Heart right ventricle (tissue), 16 donors: Measurements from ENCODE around the gene ADAMTS10. TPM values are rescaled to one million over a fixed set of nuclear protein-coding genes. Genes with fewer than 3 reads are reported as not detected.
"Not testable (repeated sequence)": the region's sequence is repeated elsewhere in the genome, so short reads cannot be mapped to it uniquely, and the experiment has no call there.

Experiments
- ATAC-seq, 8 donors: fragments of 200-7000 bp; cut with Tn5 transposase; one replicate each; pipeline ENCODE4 v1.9.1; 2020; ENCODE audit warnings: mild to moderate bottlenecking in 8 of 8, moderate library complexity in 8 of 8, moderate number of reproducible peaks in 1 of 8
- DNase-seq, 2 donors: peaks; one replicate each; pipeline ENCODE4 v3.0.0-alpha.2; 2020
- H3K27ac ChIP-seq, 10 donors: fragments of 200-600 bp; sonication (generic) in 2 of 10; one replicate each; pipeline versions ENCODE4 v1.5.0 to v1.8.0; 2020 to 2022; ENCODE audit warnings: mild to moderate bottlenecking in 3 of 10
- H3K27me3 ChIP-seq, 7 donors: fragments of 200-600 bp; one replicate each; pipeline ENCODE4 v1.8.0; 2021 to 2022; ENCODE audit warnings: mild to moderate bottlenecking in 2 of 7
- H3K36me3 ChIP-seq, 9 donors: fragments of 200-600 bp; sonication (generic) in 1 of 9; one replicate each; pipeline versions ENCODE4 v1.5.0 to v1.8.0; 2020 to 2022; ENCODE audit warnings: mild to moderate bottlenecking in 2 of 9
- H3K4me1 ChIP-seq, 9 donors: fragments of 200-600 bp; sonication (generic) in 1 of 9; one replicate each; pipeline versions ENCODE4 v1.5.0 to v1.8.0; 2020 to 2022; ENCODE audit warnings: mild to moderate bottlenecking in 4 of 9
- H3K4me3 ChIP-seq, 10 donors: fragments of 200-600 bp; sonication (generic) in 2 of 10; one replicate each; pipeline versions ENCODE4 v1.5.0 to v1.8.0; 2020 to 2022; ENCODE audit warnings: mild to moderate bottlenecking in 7 of 10, moderate library complexity in 2 of 10
- H3K9me3 ChIP-seq, 11 donors: fragments of 200-600 bp in 10 of 11; sonication (generic) in 2 of 11; one replicate each; pipeline versions ENCODE4 v1.5.0 to v1.8.0; 2013 to 2022; ENCODE audit warnings: mild to moderate bottlenecking in 2 of 11, control low read depth in 1 of 11, moderate library complexity in 1 of 11
- CTCF ChIP-seq, 9 donors: fragments of 200-600 bp; sonication (generic) in 2 of 9; IDR thresholded peaks; one replicate each; pipeline versions ENCODE4 v1.5.0 to v1.8.0; 2021 to 2022; ENCODE audit warnings: antibody characterized with exemption in 9 of 9, mild to moderate bottlenecking in 5 of 9, moderate library complexity in 1 of 9
- WGBS, 2 donors: extraction: QIAGEN DNeasy Blood & Tissue Kit; methylation state at CpG; one replicate each; pipeline ENCODE4 v1.1.7; 2013; ENCODE audit warnings: inconsistent platforms in 1 of 2; 5-methylcytosine and 5-hydroxymethylcytosine counted together
- intact Hi-C, 10 donors: fragments of 100-400 bp; cut with DNase I; formaldehyde crosslinking; loops; one replicate each; pipeline versions ENCODE4 v1.11.1 to v1.14.2; 2022
- polyA plus RNA-seq, 2 donors: library from polyadenylated mRNA; stranded (reverse); fragments of 200-250 nt; gene quantifications; one replicate each; pipeline ENCODE4 v1.2.3, GENCODE V29; 2013
- total RNA-seq, 10 donors: library from RNA; stranded (reverse); fragmentation: NEBNext Ultra II Directional in 3 of 10; extraction: Animal tissue kit (Norgen Biotek cat#: 25700) in 3 of 10; gene quantifications; one replicate each; pipeline versions ENCODE4 v1.2.1 to v1.2.4, GENCODE V29; 2021 to 2023
- donor health status: Arrhythmogenic right ventricular cardiomyopathy.
- donor health status: ischemic (EF 13 %, LVEDD 7.1; RV severe dilation, severe dysfunction).
- donor health status: healthy with polysubstance abuse.
- donor health status: DM: no; HTN: yes; CAD: no.
- donor health status: DM: no; HTN: no; CAD: no.
- donor health status: ischemic (EF 25% LVEDD 6.9; RV normal size, moderate dysfunction).
- donor health status: ischemic (EF 25% LVEDD 5.7; RV mildly dilated, moderate dysfunction).
- donor health status: healthy.
- donor health status: DM: yes; HTN: yes; CAD: no.
- donor health status: Ischemic cardiomyopathy.
- donor health status: ischemic (EF 35%, LVEDD 5.7; RV mildly dilated, moderate dysfunction).
- donor health status: nonischemic (EF 11% LVEDD 7.7; RV severe dilation, severe dysfunction).
- donor health status: DM: yes; HTN: yes; CAD: no.
- donor health status: PGD.
- donor health status: ischemic (EF 29% LVEDD 5.4; RV normal size, mild dysfunction).
- donor health status: nonischemic (EF 23%, LVEDD 6.1; RV moderate dilation, normal function).

Gene ADAMTS10
- total and polyA plus RNA-seq, 12 donors = 2.7 to 34.5 (median 8.4) TPM

DNA sequence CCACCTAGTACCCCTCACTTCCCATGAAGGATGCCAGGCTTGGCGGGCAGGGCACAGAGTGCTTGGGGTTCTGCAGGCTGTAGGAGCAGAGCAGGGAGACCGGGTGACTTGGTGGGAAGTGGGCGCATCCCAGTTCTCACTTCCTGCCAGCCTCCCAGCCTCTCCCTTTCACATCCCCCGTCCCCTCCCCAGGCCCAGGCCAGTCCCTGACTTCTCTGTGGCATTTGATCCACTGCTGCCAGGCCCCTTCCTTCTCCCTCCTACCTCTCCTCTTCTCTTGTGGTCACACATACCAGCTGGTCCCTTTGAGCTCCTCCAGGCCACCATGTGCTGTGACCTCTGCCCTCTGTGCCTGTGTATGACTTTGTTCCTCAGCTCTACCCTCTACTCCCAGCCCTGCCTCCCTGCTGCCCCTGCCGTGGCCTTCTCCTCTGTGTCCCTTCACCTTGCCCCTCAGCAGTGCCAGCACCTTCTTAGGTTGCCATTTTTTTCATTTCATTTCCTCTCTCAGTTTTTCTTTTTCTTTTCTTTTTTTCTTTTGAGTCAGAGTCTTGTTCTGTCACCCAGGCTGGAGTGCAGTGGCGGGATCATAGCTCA is 52.8 kb downstream of the ADAMTS10 start:
- Histone ChIP-seq H3K4me1 (peaks cover 0 to 19% (median 0%) of the 10 kb centered on the region in 9 donors), H3K4me3 (no peak overlapping the region), H3K27ac (peak overlapping the region in 1 of 10 donors; percentile 23), H3K36me3 (peaks cover 0 to 36% (median 0%) of the 10 kb centered on the region in 9 donors), H3K27me3 (no peaks in the 10 kb centered on the region), H3K9me3 (no peaks in the 10 kb centered on the region)
- 69 to 74% methylated on average over 6 of the region's 6 CpGs for WGBS, 2 donors
- DNase-seq = no peak
- intact Hi-C loops = no loop called here
- peak in 4 of 8 donors; percentile 25 to 39 (median 32) for ATAC-seq
- TF ChIP-seq CTCF (IDR thresholded peaks at IDR 0.05) = no peak

DNA sequence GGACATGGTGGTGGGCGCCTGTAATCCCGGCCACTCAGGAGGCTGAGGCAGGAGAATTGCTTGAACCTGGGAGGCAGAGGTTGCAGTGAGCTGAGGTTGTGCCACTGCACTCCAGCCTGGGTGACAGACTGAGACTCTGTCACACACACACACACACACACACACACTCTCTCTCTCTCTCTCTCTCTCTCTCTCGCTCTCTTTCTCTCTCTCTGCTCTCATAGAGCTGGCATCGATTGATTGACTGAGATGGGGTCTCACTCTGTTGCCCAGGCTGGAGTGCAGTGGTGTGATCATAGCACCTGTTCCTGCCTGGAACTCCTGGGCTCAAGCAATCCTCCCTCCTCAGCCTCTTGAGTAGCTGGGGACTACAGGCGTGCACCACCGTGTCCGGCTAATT is 56.8 kb downstream of the ADAMTS10 start:
- H3K4me3 ChIP-seq, intact Hi-C loops, ATAC-seq, H3K27me3 ChIP-seq, H3K27ac ChIP-seq, DNase-seq, H3K9me3 ChIP-seq: not testable (repeated sequence)
- 96% methylated on average over 7 of the region's 7 CpGs for WGBS, 2 donors
- H3K4me1 ChIP-seq = peaks cover 0 to 11% (median 0%) of the 10 kb centered on the region in 9 donors
- peaks cover 0 to 66% (median 0%) of the 10 kb centered on the region in 9 donors for H3K36me3 ChIP-seq

DNA sequence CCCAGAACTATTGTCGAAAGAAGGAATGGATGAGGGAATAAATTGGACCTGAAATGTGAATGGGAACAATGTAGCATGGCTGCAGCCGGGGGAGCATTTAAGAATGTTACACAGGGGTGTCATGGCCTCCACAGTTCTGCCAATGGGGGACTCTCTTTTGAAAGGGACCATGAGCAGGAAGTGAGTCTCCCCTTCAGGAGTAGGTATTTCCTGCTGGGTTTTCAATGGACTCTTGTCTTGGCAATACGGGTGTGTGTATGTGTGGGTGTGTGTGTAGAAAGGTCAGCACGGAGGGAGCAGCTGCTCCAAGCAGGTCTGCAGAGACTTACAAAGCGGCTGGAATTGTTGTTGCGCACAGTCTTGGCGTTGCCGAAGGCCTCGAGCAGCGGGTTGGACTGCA is 57.7 kb downstream of the ADAMTS10 start:
- intact Hi-C loops = no loop called here
- peaks cover 0 to 70% (median 0%) of the 10 kb centered on the region in 9 donors for H3K36me3 ChIP-seq
- no peak overlapping the region for H3K27ac ChIP-seq
- H3K4me1 ChIP-seq = peaks cover 0 to 2% (median 0%) of the 10 kb centered on the region in 9 donors
- TF ChIP-seq CTCF (IDR thresholded peaks at IDR 0.05) = no peak
- H3K4me3 ChIP-seq = no peak overlapping the region
- DNase-seq = no peak
- WGBS, 2 donors = 71 to 79% methylated on average over 10 of the region's 10 CpGs
- H3K27me3 ChIP-seq = no peaks in the 10 kb centered on the region
- H3K9me3 ChIP-seq = no peaks in the 10 kb centered on the region
- ATAC-seq = no peak

- TF ChIP-seq CTCF (IDR thresholded peaks at IDR 0.05) = no peak
- no peaks in the 10 kb centered on the region for H3K4me1 ChIP-seq
- no peak overlapping the region for H3K27ac ChIP-seq
- H3K36me3 ChIP-seq = peaks cover 0 to 95% (median 0%) of the 10 kb centered on the region in 9 donors
- intact Hi-C loops = no loop called here
- no peak overlapping the region for H3K4me3 ChIP-seq
- no peaks in the 10 kb centered on the region for H3K9me3 ChIP-seq
- H3K27me3 ChIP-seq = no peaks in the 10 kb centered on the region
- no peak for DNase-seq
- no peak for ATAC-seq
- 91 to 94% methylated on average over 15 of the region's 15 CpGs for WGBS, 2 donors
These were observed 60.4 kb downstream of the ADAMTS10 start for GRCh38 chr19:8550070-8550469.

- no peaks in the 10 kb centered on the region for H3K9me3 ChIP-seq
- intact Hi-C loops = no loop called here
- ATAC-seq = no peak
- DNase-seq = no peak
- peaks cover 0 to 3% (median 0%) of the 10 kb centered on the region in 9 donors for H3K4me1 ChIP-seq
- peaks cover 0 to 90% (median 0%) of the 10 kb centered on the region in 9 donors for H3K36me3 ChIP-seq
- H3K4me3 ChIP-seq = no peak overlapping the region
- no peak overlapping the region for H3K27ac ChIP-seq
- no peak for TF ChIP-seq CTCF (IDR thresholded peaks at IDR 0.05)
- no peaks in the 10 kb centered on the region for H3K27me3 ChIP-seq
- 96 to 99% methylated on average over 8 of the region's 8 CpGs for WGBS, 2 donors
These were observed 64.8 kb downstream of the ADAMTS10 start for GRCh38 chr19:8545743-8546142.
